A549 (cell line): ENCODE measurements around the gene PAPPA. TPM values are rescaled to one million over a fixed set of nuclear protein-coding genes. Genes with fewer than 3 reads are reported as not detected.

ENCODE experiments used
- ATAC-seq, 2 experiments: fragments of 200-7000 bp in 1 of 2; fragments of >200 bp in 1 of 2; cut with Nextera tagmentation in 1 of 2; cut with Tn5 transposase in 1 of 2; 3 replicates each; pipeline versions ENCODE4 v1.8.0 to v1.9.1; 2018 to 2020; ENCODE audit warnings: mild to moderate bottlenecking in 1 of 2, moderate library complexity in 1 of 2
- CTCF ChIA-PET: fragments of 300-600 bp; sonication (Branson Sonifier 250); formaldehyde crosslinking; extraction: SDS; loops from one replicate; lab custom pipeline; 2021; ENCODE audit warnings: antibody characterized with exemption, inconsistent platforms; lab: Yijun Ruan, JAX
- POLR2A ChIA-PET: fragments of 350-600 bp; formaldehyde crosslinking; extraction: SDS; loops from one replicate; lab custom pipeline; 2021; ENCODE audit warnings: antibody characterized with exemption, inconsistent platforms; lab: Yijun Ruan, JAX
- DNase-seq, 2 experiments: peaks; one replicate each; pipeline versions ENCODE4 v3.0.0 to v3.0.0-alpha.2; 2011 to 2016; ENCODE audit warnings: low read depth in 1 of 2, low spot score in 1 of 2
- FAIRE-seq: peaks from 2 replicates; lab custom pipeline; 2011; peaks lifted over from hg19 to GRCh38; lab: Jason Lieb, UNC
- H3K27ac ChIP-seq, 2 experiments: fragments of >200 bp; sonication (Bioruptor Twin); formaldehyde crosslinking; 3 replicates each; pipeline ENCODE4 v1.5.1; 2016 to 2017
- H3K4me1 ChIP-seq: fragments of >200 bp; sonication (Bioruptor Twin); formaldehyde crosslinking; 3 replicates; pipeline ENCODE4 v1.6.1; 2016
- H3K4me2 ChIP-seq: fragments of >200 bp; sonication (Bioruptor Twin); formaldehyde crosslinking; 3 replicates; pipeline ENCODE4 v1.6.1; 2016
- H3K4me3 ChIP-seq: fragments of >200 bp; sonication (Bioruptor Twin); formaldehyde crosslinking; 3 replicates; pipeline ENCODE4 v1.5.1; 2016
- H3K9me3 ChIP-seq: fragments of >200 bp; sonication (Bioruptor Twin); formaldehyde crosslinking; 3 replicates; pipeline ENCODE4 v1.6.1; 2016
- BCL3 ChIP-seq: fragments of >200 bp; sonication (Bioruptor Twin); formaldehyde crosslinking; IDR thresholded peaks from 3 replicates; pipeline ENCODE4 v1.6.1; 2016
- CBX2 ChIP-seq: fragments of 200-600 bp; sonication (generic); IDR thresholded peaks from 2 replicates; pipeline ENCODE4 v1.6.1; 2016; ENCODE audit warnings: low read depth, mild to moderate bottlenecking, borderline replicate concordance
- CEBPB ChIP-seq, 2 experiments: fragments of >200 bp in 1 of 2; sonication (Bioruptor Twin) in 1 of 2; formaldehyde crosslinking in 1 of 2; IDR thresholded peaks; 2 replicates each; pipeline ENCODE4 v1.6.1; 2012 to 2016
- CHD2 ChIP-seq: fragments of 150-350 bp; IDR thresholded peaks from 2 replicates; pipeline ENCODE4 v1.6.1; 2014; ENCODE audit warnings: low read length; ENCODE audit not compliant: partially characterized antibody
- CHD4 ChIP-seq: fragments of 200-600 bp; sonication (generic); IDR thresholded peaks from 2 replicates; pipeline ENCODE4 v1.6.1; 2016; ENCODE audit warnings: antibody characterized with exemption, mild to moderate bottlenecking, borderline replicate concordance
- E2F6 ChIP-seq: IDR thresholded peaks from 2 replicates; pipeline ENCODE4 v1.6.1; 2012; ENCODE audit warnings: low read depth, borderline replicate concordance
- EHF ChIP-seq: fragments of 250-450 bp; sonication (Bioruptor Pico); IDR thresholded peaks from 2 replicates; pipeline ENCODE4 v1.5.0; 2020; ENCODE audit warnings: mild to moderate bottlenecking
- EHMT2 ChIP-seq: fragments of 200-600 bp; sonication (generic); IDR thresholded peaks from 2 replicates; pipeline ENCODE4 v1.6.1; 2016; ENCODE audit warnings: antibody characterized with exemption, low read depth, mild to moderate bottlenecking, moderate library complexity
- EP300 ChIP-seq, 2 experiments: fragments of >200 bp; sonication (Bioruptor Twin); formaldehyde crosslinking; IDR thresholded peaks; 2 replicates in 1 of 2; 3 replicates in 1 of 2; pipeline ENCODE4 v1.6.1; 2016 to 2017
- FOSB ChIP-seq: fragments of 250-450 bp; sonication (Bioruptor Pico); IDR thresholded peaks from 2 replicates; pipeline ENCODE4 v1.5.0; 2020; ENCODE audit warnings: mild to moderate bottlenecking, moderate library complexity
- FOSL2 ChIP-seq, 2 experiments: fragments of 450-650 bp in 1 of 2; fragments of >200 bp in 1 of 2; sonication (Bioruptor Twin) in 1 of 2; formaldehyde crosslinking; IDR thresholded peaks; 2 replicates each; pipeline versions ENCODE4 v1.5.0 to v1.6.1; 2016 to 2020; ENCODE audit warnings: mild to moderate bottlenecking in 1 of 2, moderate library complexity in 1 of 2
- FOXS1 ChIP-seq: fragments of 250-450 bp; sonication (Bioruptor Pico); IDR thresholded peaks from 2 replicates; pipeline ENCODE4 v1.5.0; 2020; ENCODE audit warnings: mild to moderate bottlenecking, moderate library complexity
- HES2 ChIP-seq: fragments of >200 bp; sonication (Bioruptor Twin); formaldehyde crosslinking; IDR thresholded peaks from 2 replicates; pipeline ENCODE4 v1.6.1; 2016
- HOXA7 ChIP-seq: fragments of 250-450 bp; sonication (Bioruptor Pico); IDR thresholded peaks from 2 replicates; pipeline ENCODE4 v1.5.0; 2020; ENCODE audit warnings: mild to moderate bottlenecking, moderate library complexity
- HOXB13 ChIP-seq: fragments of 250-450 bp; sonication (Bioruptor Pico); IDR thresholded peaks from 2 replicates; pipeline ENCODE4 v1.5.0; 2020; ENCODE audit warnings: low read depth, mild to moderate bottlenecking, moderate library complexity
- HOXB5 ChIP-seq: fragments of 250-450 bp; sonication (Bioruptor Pico); IDR thresholded peaks from 2 replicates; pipeline ENCODE4 v1.5.0; 2020; ENCODE audit warnings: mild to moderate bottlenecking, moderate library complexity
- KDM1A ChIP-seq: fragments of 200-600 bp; sonication (generic); IDR thresholded peaks from 2 replicates; pipeline ENCODE4 v1.6.1; 2016; ENCODE audit warnings: low read depth, mild to moderate bottlenecking
- MAFK ChIP-seq: fragments of 450-650 bp; IDR thresholded peaks from 2 replicates; pipeline ENCODE4 v1.6.1; 2014; ENCODE audit not compliant: partially characterized antibody
- MAZ ChIP-seq: fragments of 150-350 bp; IDR thresholded peaks from 2 replicates; pipeline ENCODE4 v1.6.1; 2014; ENCODE audit warnings: antibody characterized with exemption, low read depth, low read length, borderline replicate concordance
- MYC ChIP-seq: IDR thresholded peaks from 2 replicates; pipeline ENCODE4 v1.6.1; 2012; ENCODE audit warnings: mild to moderate bottlenecking, inconsistent platforms, low read length, improper control_type of control experiment, borderline replicate concordance
- NPAS2 ChIP-seq: fragments of 250-450 bp; sonication (Bioruptor Pico); IDR thresholded peaks from 2 replicates; pipeline ENCODE4 v1.8.0; 2022; ENCODE audit warnings: mild to moderate bottlenecking, moderate library complexity, borderline replicate concordance
- NR3C1 ChIP-seq: fragments of >200 bp; sonication (Bioruptor Twin); formaldehyde crosslinking; IDR thresholded peaks from 3 replicates; pipeline ENCODE4 v1.6.1; 2017
- POLR2A ChIP-seq: IDR thresholded peaks from 2 replicates; pipeline ENCODE4 v1.6.1; 2012; ENCODE audit warnings: mild to moderate bottlenecking, low read length
- POLR2AphosphoS2 ChIP-seq: conservative IDR thresholded peaks from 2 replicates; pipeline ENCODE4 v1.6.1; 2012; ENCODE audit warnings: low read length, improper control_type of control experiment, inconsistent platforms
- RAD21 ChIP-seq, 2 experiments: fragments of >200 bp in 1 of 2; sonication (Bioruptor Twin) in 1 of 2; formaldehyde crosslinking in 1 of 2; IDR thresholded peaks in 1 of 2; conservative IDR thresholded peaks in 1 of 2; 2 replicates in 1 of 2; 3 replicates in 1 of 2; pipeline ENCODE4 v1.6.1; 2012 to 2018; ENCODE audit warnings: inconsistent platforms in 1 of 2
- RFX5 ChIP-seq: fragments of 450-650 bp; IDR thresholded peaks from 2 replicates; pipeline ENCODE4 v1.7.1; 2014; ENCODE audit warnings: antibody characterized with exemption, mild to moderate bottlenecking, moderate library complexity
- RNF2 ChIP-seq: fragments of 200-600 bp; sonication (generic); IDR thresholded peaks from 2 replicates; pipeline ENCODE4 v1.6.1; 2016; ENCODE audit warnings: low read depth, mild to moderate bottlenecking, antibody characterized with exemption, moderate library complexity, borderline replicate concordance
- SMC3 ChIP-seq: fragments of >200 bp; sonication (Bioruptor Twin); formaldehyde crosslinking; IDR thresholded peaks from 3 replicates; pipeline ENCODE4 v1.6.1; 2018; ENCODE audit warnings: inconsistent platforms
- SREBF2 ChIP-seq: fragments of 450-650 bp; IDR thresholded peaks from 2 replicates; pipeline ENCODE4 v1.6.1; 2014; ENCODE audit warnings: mild to moderate bottlenecking, moderate library complexity
- ZC3H11A ChIP-seq: fragments of 450-650 bp; IDR thresholded peaks from 2 replicates; pipeline ENCODE4 v1.6.1; 2014; ENCODE audit warnings: antibody characterized with exemption, mild to moderate bottlenecking
- ZFP36 ChIP-seq: fragments of 450-650 bp; IDR thresholded peaks from 2 replicates; pipeline ENCODE4 v1.6.1; 2014; ENCODE audit warnings: borderline replicate concordance; ENCODE audit not compliant: partially characterized antibody
- ZNF302 ChIP-seq: fragments of 250-450 bp; sonication (Bioruptor Pico); IDR thresholded peaks from 2 replicates; pipeline ENCODE4 v1.9.0; 2021; ENCODE audit warnings: inconsistent platforms, mild to moderate bottlenecking, moderate library complexity
- WGBS: methylation state at CpG from one replicate; pipeline ENCODE4 v1.1.6; 2017; ENCODE audit errors: missing lambda C conversion rate; 5-methylcytosine and 5-hydroxymethylcytosine counted together
- polyA plus RNA-seq, 4 experiments: library from polyadenylated mRNA; depleted of rRNA in 3 of 4; stranded (reverse); fragments of >200 nt; fragmentation: RNase III in 1 of 4; extraction: RNeasy Plus Mini Kit Qiagen cat#74134 plus additional on column Dnase treatment in 1 of 4; gene quantifications; 2 replicates in 3 of 4; 3 replicates in 1 of 4; pipeline ENCODE4 v1.2.3, GENCODE V29; 2011 to 2017

PAPPA gene
- polyA plus RNA-seq, 2 of the 4 experiments (the other 2 are of a cell fraction) = 40.0 to 127 TPM

- Histone ChIP-seq H3K4me2 (no peak overlapping the region), H3K9me3 (no peaks in the 10 kb centered on the region), H3K27ac (0 out of 6 replicates have a peak overlapping the region, but pooled peaks of 1 of the 2 experiments have one; percentile 16), H3K4me3 (no peak overlapping the region), H3K4me1 (peaks cover 47% of the 10 kb centered on the region)
- POLR2A ChIA-PET = no interaction called here
- DNase-seq (no peak), ATAC-seq (no peak), FAIRE-seq (no peak)
- TF ChIP-seq CBX2 (no peak), FOSB (CRISPR knock-in tag) (no peak), HES2 (no peak), RAD21 (conservative IDR thresholded peaks at IDR 0.05 in 1 of 2, IDR thresholded peaks at IDR 0.05 in 1 of 2) (no peak), HOXA7 (CRISPR knock-in tag) (no peak), RNF2 (no peak), MAFK (no peak), MYC (no peak), NR3C1 (no peak), HOXB5 (CRISPR knock-in tag) (no peak), EHMT2 (no peak), FOXS1 (CRISPR knock-in tag) (no peak), POLR2A (no peak), FOSL2 (IDR thresholded peaks at IDR 0.05) (no peak), FOSL2 (CRISPR knock-in tag; IDR thresholded peaks at IDR 0.05) (no peak), KDM1A (no peak), E2F6 (no peak), MAZ (no peak), RFX5 (no peak)
- WGBS = 87% methylated on average over 6 of the region's 6 CpGs
- CTCF ChIA-PET = interaction anchor here (1.1 to 2.4 kb wide), 5 partner anchors 11 to 771 kb away, joined by 3 to 8 read pairs (median 4); no protein-coding TSS in a partner anchor
These were observed 208.9 kb downstream of the PAPPA start for GRCh38 chr9:116362493-116362892.

GRCh38 chr9:116365056-116365471 lies 211.5 kb downstream of the PAPPA start:
- ChIA-PET POLR2A (no interaction called here), CTCF (no interaction called here)
- 0 out of 3 replicates have a peak overlapping the region, but pooled peaks have one; percentile 11 for H3K4me2 ChIP-seq
- ATAC-seq (peak; percentile 32 to 48; a peak in 5 of 6 replicates), DNase-seq (no peak), FAIRE-seq (no peak)
- H3K4me1 ChIP-seq = peaks cover 44% of the 10 kb centered on the region
- WGBS = 57% methylated on average over 4 of the region's 9 CpGs
- no peaks in the 10 kb centered on the region for H3K9me3 ChIP-seq
- H3K4me3 ChIP-seq = no peak overlapping the region
- H3K27ac ChIP-seq = peak overlapping the region; percentile 31 to 78; a peak in 4 of 6 replicates
- TF ChIP-seq ZC3H11A (no peak), HOXB13 (CRISPR knock-in tag) (no peak), NR3C1 (no peak), CBX2 (no peak), NPAS2 (CRISPR knock-in tag) (no peak), MYC (no peak), CHD2 (no peak), ZNF302 (no peak), BCL3 (no peak), EP300 (IDR thresholded peaks at IDR 0.05) (no peak), RFX5 (no peak), SREBF2 (no peak), SMC3 (no peak), POLR2AphosphoS2 (no peak), CHD4 (no peak), E2F6 (no peak), ZFP36 (no peak), EHF (CRISPR knock-in tag) (no peak), CEBPB (IDR thresholded peaks at IDR 0.05) (no peak), HOXA7 (CRISPR knock-in tag) (no peak)
